MCF 10A (cell line): Measurements from ENCODE around the gene QSOX2. TPM values are rescaled to one million over a fixed set of nuclear protein-coding genes. Genes with fewer than 3 reads are reported as not detected.

Source experiments
- BruUV-seq: library from RNA; stranded (reverse); fragments of 400-500 nt; replicated peaks from 2 replicates; lab custom pipeline; 2021; lab: Mats Ljungman, UMichigan
- CTCF ChIA-PET: fragments of 300-600 bp; sonication (Branson Sonifier 250); formaldehyde crosslinking; extraction: SDS; loops from one replicate; lab custom pipeline; 2021; ENCODE audit warnings: antibody characterized with exemption, inconsistent platforms; lab: Yijun Ruan, JAX
- POLR2A ChIA-PET: fragments of 300-600, 350-650 bp; sonication (Branson Sonifier 250); formaldehyde crosslinking; extraction: SDS; loops from one replicate; lab custom pipeline; 2020; ENCODE audit warnings: antibody characterized with exemption, inconsistent platforms; lab: Yijun Ruan, JAX
- DNase-seq: peaks from one replicate; pipeline ENCODE4 v3.0.0-alpha.2; 2018; ENCODE audit not compliant: unreplicated experiment
- H3K27ac Mint-ChIP-seq: one replicate; pipeline ENCODE4 v1.8.0; 2022; ENCODE audit warnings: mild to moderate bottlenecking, low read depth, mixed read lengths; ENCODE audit not compliant: unreplicated experiment
- H3K27me3 Mint-ChIP-seq: one replicate; pipeline ENCODE4 v1.8.0; 2022; ENCODE audit warnings: mixed read lengths; ENCODE audit not compliant: insufficient read depth, unreplicated experiment
- H3K36me3 Mint-ChIP-seq: one replicate; pipeline ENCODE4 v1.8.0; 2022; ENCODE audit warnings: mild to moderate bottlenecking, moderate library complexity, mixed read lengths; ENCODE audit not compliant: insufficient read depth, unreplicated experiment
- H3K4me1 Mint-ChIP-seq: one replicate; pipeline ENCODE4 v1.8.0; 2022; ENCODE audit warnings: mixed read lengths; ENCODE audit not compliant: insufficient read depth, unreplicated experiment
- H3K4me3 Mint-ChIP-seq: one replicate; pipeline ENCODE4 v1.8.0; 2022; ENCODE audit warnings: mild to moderate bottlenecking, moderate library complexity, mixed read lengths; ENCODE audit not compliant: unreplicated experiment
- H3K9me3 Mint-ChIP-seq: one replicate; pipeline ENCODE4 v1.8.0; 2022; ENCODE audit warnings: mixed read lengths; ENCODE audit not compliant: unreplicated experiment
- intact Hi-C: fragments of 100-400 bp; cut with micrococcal nuclease; formaldehyde crosslinking; loops from 2 replicates; pipeline ENCODE4 v1.14.1; 2022
- total RNA-seq: library from RNA; stranded (reverse); gene quantifications from 2 replicates; pipeline ENCODE4 v1.2.3, GENCODE V29; 2022
- TF ChIP-seq, protein P1 (sequence below): fragments of 200-600 bp; IDR thresholded peaks from one replicate; pipeline ENCODE4 v1.8.0; 2022; ENCODE audit warnings: antibody characterized with exemption, mild to moderate bottlenecking; ENCODE audit not compliant: unreplicated experiment

The QSOX2 gene
- total RNA-seq, 1 experiment from 2014 or later, result 27.7 TPM

DNA sequence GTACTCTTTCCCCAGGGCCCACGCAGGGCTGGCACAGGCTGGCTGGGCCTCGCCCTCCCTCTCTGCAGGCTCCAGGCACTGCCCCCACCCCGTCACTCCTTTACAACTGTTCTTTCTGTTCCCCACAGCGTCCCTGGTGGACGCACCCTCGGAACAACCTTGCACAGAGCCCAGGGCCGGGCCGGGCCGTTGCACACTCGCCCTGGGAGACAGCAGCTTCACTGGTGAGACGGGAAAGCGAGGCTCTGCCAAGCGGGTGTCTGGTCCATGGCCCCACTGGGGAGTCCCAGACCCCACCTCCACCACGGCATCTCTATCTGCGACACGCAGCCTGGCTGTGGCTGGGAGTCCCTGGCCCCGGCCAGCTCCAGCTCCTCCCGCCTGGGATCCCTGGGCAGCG is 18.4 kb upstream of the QSOX2 start:
- Mint-ChIP-seq H3K4me3 (no peak overlapping the region), H3K36me3 (no peaks in the 10 kb centered on the region), H3K9me3 (no peaks in the 10 kb centered on the region), H3K27me3 (peaks cover 9% of the 10 kb centered on the region), H3K27ac (no peak overlapping the region), H3K4me1 (no peaks in the 10 kb centered on the region)
- POLR2A ChIA-PET, result no interaction called here
- CTCF ChIA-PET, result interaction anchor here (0.5 to 0.9 kb wide), 2 partner anchors 19 to 23 kb away, joined by 3 read pairs; no protein-coding TSS in a partner anchor
- BruUV-seq, result no TSS peak
- DNase-seq, result no peak
- intact Hi-C loops, result no loop called here
- TF ChIP-seq, protein P1, sequence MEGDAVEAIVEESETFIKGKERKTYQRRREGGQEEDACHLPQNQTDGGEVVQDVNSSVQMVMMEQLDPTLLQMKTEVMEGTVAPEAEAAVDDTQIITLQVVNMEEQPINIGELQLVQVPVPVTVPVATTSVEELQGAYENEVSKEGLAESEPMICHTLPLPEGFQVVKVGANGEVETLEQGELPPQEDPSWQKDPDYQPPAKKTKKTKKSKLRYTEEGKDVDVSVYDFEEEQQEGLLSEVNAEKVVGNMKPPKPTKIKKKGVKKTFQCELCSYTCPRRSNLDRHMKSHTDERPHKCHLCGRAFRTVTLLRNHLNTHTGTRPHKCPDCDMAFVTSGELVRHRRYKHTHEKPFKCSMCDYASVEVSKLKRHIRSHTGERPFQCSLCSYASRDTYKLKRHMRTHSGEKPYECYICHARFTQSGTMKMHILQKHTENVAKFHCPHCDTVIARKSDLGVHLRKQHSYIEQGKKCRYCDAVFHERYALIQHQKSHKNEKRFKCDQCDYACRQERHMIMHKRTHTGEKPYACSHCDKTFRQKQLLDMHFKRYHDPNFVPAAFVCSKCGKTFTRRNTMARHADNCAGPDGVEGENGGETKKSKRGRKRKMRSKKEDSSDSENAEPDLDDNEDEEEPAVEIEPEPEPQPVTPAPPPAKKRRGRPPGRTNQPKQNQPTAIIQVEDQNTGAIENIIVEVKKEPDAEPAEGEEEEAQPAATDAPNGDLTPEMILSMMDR, result peak; percentile 5

DNA sequence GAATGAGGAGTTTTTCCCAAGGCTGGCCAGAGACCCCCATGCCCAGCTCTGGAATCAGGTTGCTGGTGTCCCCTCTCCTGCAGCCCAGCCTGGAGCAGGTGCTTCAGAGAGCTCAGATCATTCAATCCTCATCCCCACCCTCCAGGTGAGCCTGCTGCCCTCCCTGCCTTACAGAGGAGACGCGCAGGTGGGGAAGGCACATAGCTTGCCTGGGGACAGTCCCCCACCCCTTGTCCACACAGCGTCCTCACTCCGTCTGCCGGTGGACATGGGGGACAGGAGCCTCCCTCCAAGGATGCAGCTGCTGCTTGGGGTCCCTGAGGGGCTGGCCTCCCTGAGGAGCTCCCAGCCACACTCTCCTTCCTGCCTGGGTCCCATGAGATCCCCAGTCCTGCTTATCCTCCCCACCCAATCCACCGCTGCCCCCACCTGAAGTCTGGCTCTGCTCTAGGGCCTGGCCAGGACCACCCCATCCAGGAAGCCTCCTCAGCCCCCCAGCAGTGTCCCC is 17.1 kb upstream of the QSOX2 start:
- intact Hi-C loops, result no loop called here
- Mint-ChIP-seq H3K36me3 (no peaks in the 10 kb centered on the region), H3K9me3 (no peaks in the 10 kb centered on the region), H3K27ac (no peak overlapping the region), H3K4me1 (no peaks in the 10 kb centered on the region), H3K4me3 (no peak overlapping the region), H3K27me3 (no peaks in the 10 kb centered on the region)
- TF ChIP-seq, protein P1, result no peak
- DNase-seq, result no peak
- ChIA-PET CTCF (interaction anchor here (0.5 to 0.7 kb wide), 2 partner anchors 21 to 50 kb away, joined by 3 read pairs; no protein-coding TSS in a partner anchor), POLR2A (interaction anchor here (0.6 kb wide), 1 partner anchor 17 kb away, joined by 6 read pairs; no protein-coding TSS in a partner anchor)
- BruUV-seq, result no TSS peak

DNA sequence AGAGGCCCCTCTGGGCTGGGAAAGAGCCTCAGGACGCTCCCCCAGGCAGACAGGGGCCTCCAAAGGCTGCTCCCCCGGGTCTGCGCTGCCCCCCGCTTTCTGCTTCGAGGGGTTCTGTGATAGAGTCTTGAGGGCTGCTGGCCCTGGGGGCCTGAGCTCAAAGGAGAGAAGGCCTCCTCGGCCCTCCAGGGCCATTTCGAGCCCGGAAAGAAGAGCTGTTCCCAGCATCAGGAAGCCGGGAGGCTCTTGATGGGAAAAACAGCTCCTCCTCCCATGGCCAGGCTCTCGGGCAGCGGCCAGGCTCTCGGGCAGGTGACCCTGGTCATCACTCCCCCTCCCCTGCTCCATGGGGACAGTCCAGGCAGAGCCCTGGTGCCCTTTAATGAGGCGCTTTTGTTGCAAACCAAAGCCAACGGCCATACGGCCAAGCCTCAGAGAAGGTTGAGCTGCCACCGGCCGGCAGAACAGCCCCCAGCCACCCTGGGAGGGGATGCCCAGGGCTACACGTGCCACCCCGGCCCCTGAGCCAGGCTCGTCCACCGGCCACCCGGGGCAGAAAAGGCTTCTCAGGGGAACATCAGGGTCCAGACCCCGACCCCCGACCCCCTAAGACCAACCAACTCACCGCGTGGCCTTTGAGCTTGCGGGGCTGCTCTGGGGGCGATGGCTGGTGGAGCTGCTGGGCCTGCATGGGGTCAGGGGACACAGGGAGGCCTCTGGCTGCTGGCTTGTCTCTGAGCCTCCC is 16.2 kb upstream of the QSOX2 start:
- TF ChIP-seq, protein P1, result no peak
- Mint-ChIP-seq H3K4me1 (no peaks in the 10 kb centered on the region), H3K36me3 (no peaks in the 10 kb centered on the region), H3K27me3 (no peaks in the 10 kb centered on the region), H3K4me3 (no peak overlapping the region), H3K27ac (no peak overlapping the region), H3K9me3 (no peaks in the 10 kb centered on the region)
- ChIA-PET POLR2A (interaction anchor here (0.6 kb wide), 1 partner anchor 16 kb away, joined by 6 read pairs; no protein-coding TSS in a partner anchor), CTCF (interaction anchor here (0.7 kb wide), 1 partner anchor 17 kb away, joined by 5 read pairs; no protein-coding TSS in a partner anchor)
- no peak for DNase-seq
- intact Hi-C loops, result no loop called here
- no TSS peak for BruUV-seq

DNA sequence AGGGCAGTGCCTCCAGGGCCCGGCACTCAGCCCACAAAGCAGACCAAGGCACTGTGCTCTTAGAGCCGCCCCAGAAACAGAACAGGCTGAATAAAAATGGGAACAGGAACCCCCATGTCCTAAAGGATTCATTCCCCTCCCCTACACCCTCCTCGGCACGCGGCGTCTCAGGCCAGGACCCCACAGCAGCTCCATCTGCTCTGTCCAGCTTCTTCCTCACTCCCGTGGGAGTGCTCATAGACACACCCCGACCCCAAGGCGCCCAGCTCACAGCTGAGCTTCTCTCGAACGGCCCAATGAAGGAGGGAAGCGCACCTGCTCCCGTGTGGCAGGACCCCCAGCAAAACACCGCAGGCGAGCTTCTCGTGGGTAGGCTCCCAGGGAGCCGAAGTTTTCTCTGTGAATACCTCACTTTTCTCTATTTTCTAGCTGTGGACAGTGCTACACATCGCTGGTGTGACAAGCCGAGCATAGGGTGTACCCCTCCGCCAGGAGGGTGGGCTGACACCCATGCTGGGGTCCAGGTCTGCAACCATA is 15.4 kb upstream of the QSOX2 start:
- no peaks in the 10 kb centered on the region for H3K4me1 Mint-ChIP-seq
- ChIA-PET CTCF (interaction anchor here (0.6 kb wide), 2 partner anchors 20 to 465 kb away, joined by 3 read pairs; no protein-coding TSS in a partner anchor), POLR2A (no interaction called here)
- H3K27me3 Mint-ChIP-seq, result no peaks in the 10 kb centered on the region
- H3K27ac Mint-ChIP-seq, result no peak overlapping the region
- DNase-seq, result no peak
- no peak overlapping the region for H3K4me3 Mint-ChIP-seq
- TF ChIP-seq, protein P1, result no peak
- BruUV-seq, result no TSS peak
- intact Hi-C loops, result no loop called here
- H3K9me3 Mint-ChIP-seq, result no peaks in the 10 kb centered on the region
- H3K36me3 Mint-ChIP-seq, result no peaks in the 10 kb centered on the region
